H1 (cell line): ENCODE measurements around the gene GSTT4. TPM values are rescaled to one million over a fixed set of nuclear protein-coding genes. Genes with fewer than 3 reads are reported as not detected.

Experiments
- CTCF ChIA-PET: fragments of 300-600 bp; sonication (Branson Sonifier 250); formaldehyde crosslinking; loops from one replicate; lab custom pipeline; 2021; ENCODE audit not compliant: partially characterized antibody; lab: Charles Lee
- POLR2A ChIA-PET: fragments of 300-600 bp; sonication (Branson Sonifier 250); formaldehyde crosslinking; loops from one replicate; lab custom pipeline; 2021; ENCODE audit warnings: inconsistent platforms; ENCODE audit not compliant: partially characterized antibody; lab: Charles Lee
- DNase-seq, 2 experiments: peaks; one replicate each; pipeline versions ENCODE4 v3.0.0 to v3.0.0-alpha.2; 2010 to 2022; ENCODE audit warnings: low spot score in 2 of 2, low read depth in 1 of 2, mixed read lengths in 1 of 2
- FAIRE-seq: peaks from 2 replicates; lab custom pipeline; 2011; peaks lifted over from hg19 to GRCh38; lab: Jason Lieb, UNC
- H2AFZ ChIP-seq: 2 replicates; pipeline ENCODE4 v1.8.1; 2012; ENCODE audit warnings: low read length, inconsistent platforms
- H2AK5ac ChIP-seq: 2 replicates; pipeline ENCODE4 v1.6.1; 2013; ENCODE audit warnings: low read depth, low read length
- H2BK120ac ChIP-seq: replicated peaks from 2 replicates; pipeline ENCODE3; 2013; ENCODE audit warnings: low read depth, low read length, inconsistent platforms
- H2BK12ac ChIP-seq: 2 replicates; pipeline ENCODE4 v1.6.1; 2013; ENCODE audit warnings: low read depth, low read length
- H2BK15ac ChIP-seq: 2 replicates; pipeline ENCODE4 v1.6.1; 2013; ENCODE audit warnings: low read length
- H2BK20ac ChIP-seq: 2 replicates; pipeline ENCODE4 v1.6.1; 2013; ENCODE audit warnings: low read length
- H2BK5ac ChIP-seq: 2 replicates; pipeline ENCODE4 v1.6.1; 2013; ENCODE audit warnings: low read depth, low read length
- H3K14ac ChIP-seq: 2 replicates; pipeline ENCODE4 v1.6.1; 2013; ENCODE audit warnings: inconsistent platforms; ENCODE audit not compliant: insufficient read length
- H3K18ac ChIP-seq: 2 replicates; pipeline ENCODE4 v1.6.1; 2013; ENCODE audit warnings: low read length; ENCODE audit errors: extremely low read depth
- H3K23ac ChIP-seq: 2 replicates; pipeline ENCODE4 v1.6.1; 2013; ENCODE audit warnings: inconsistent platforms; ENCODE audit not compliant: insufficient read length
- H3K23me2 ChIP-seq: 2 replicates; pipeline ENCODE4 v1.6.1; 2013; ENCODE audit warnings: low read depth, low read length
- H3K27ac ChIP-seq: 2 replicates; pipeline ENCODE4 v1.6.1; 2011; ENCODE audit warnings: low read depth, low read length, inconsistent platforms
- H3K27me3 ChIP-seq, 4 experiments: replicated peaks in 1 of 4; 1 replicate in 1 of 4; 2 replicates in 3 of 4; pipeline versions ENCODE4 v1.6.1 to v1.8.1; 2011 to 2013; ENCODE audit warnings: low read length in 3 of 4, mild to moderate bottlenecking in 3 of 4, inconsistent platforms in 2 of 4, mixed read lengths in 2 of 4, moderate library complexity in 1 of 4; ENCODE audit not compliant: control insufficient read depth in 3 of 4, insufficient read depth in 3 of 4; ENCODE audit errors: extremely low read depth in 1 of 4
- H3K36me3 ChIP-seq, 4 experiments: 2 replicates each; pipeline versions ENCODE4 v1.6.1 to v1.8.1; 2011 to 2013; ENCODE audit warnings: mild to moderate bottlenecking in 4 of 4, low read length in 3 of 4, moderate library complexity in 2 of 4, control low read depth in 1 of 4, inconsistent platforms in 1 of 4; ENCODE audit not compliant: insufficient read depth in 4 of 4, control insufficient read depth in 2 of 4
- H3K4ac ChIP-seq: replicated peaks from 2 replicates; pipeline ENCODE3; 2013; ENCODE audit warnings: low read length, low read depth, mixed read lengths, inconsistent platforms; ENCODE audit not compliant: insufficient read length
- H3K4me1 ChIP-seq, 4 experiments: replicated peaks in 1 of 4; 1 replicate in 1 of 4; 2 replicates in 3 of 4; pipeline versions ENCODE4 v1.6.1 to v1.8.1; 2011 to 2013; ENCODE audit warnings: low read length in 3 of 4, inconsistent platforms in 2 of 4, mixed read lengths in 1 of 4; ENCODE audit not compliant: insufficient read depth in 4 of 4, control insufficient read depth in 3 of 4
- H3K4me2 ChIP-seq, 2 experiments: 2 replicates each; pipeline versions ENCODE4 v1.6.1 to v1.8.1; 2011 to 2013; ENCODE audit warnings: low read depth in 2 of 2, low read length in 2 of 2, control low read depth in 1 of 2, inconsistent platforms in 1 of 2, mild to moderate bottlenecking in 1 of 2; ENCODE audit not compliant: insufficient read depth in 1 of 2
- H3K4me3 ChIP-seq, 4 experiments: fragments of 200-600, 300-600 bp in 1 of 4; sonication (generic), shearing (Covaris generic), sonication (Bioruptor Twin) in 1 of 4; 2 replicates each; pipeline versions ENCODE4 v1.5.1 to v1.8.1; 2011 to 2016; ENCODE audit warnings: low read length in 4 of 4, low read depth in 3 of 4, control low read depth in 2 of 4, inconsistent platforms in 2 of 4, mild to moderate bottlenecking in 2 of 4, mixed read lengths in 1 of 4, moderate library complexity in 1 of 4; ENCODE audit not compliant: insufficient read depth in 2 of 4; ENCODE audit errors: extremely low read depth in 1 of 4
- H3K56ac ChIP-seq: replicated peaks from 2 replicates; pipeline ENCODE3; 2013; ENCODE audit warnings: low read depth, mild to moderate bottlenecking, mixed read lengths, low read length, inconsistent platforms; ENCODE audit not compliant: insufficient read length
- H3K79me1 ChIP-seq: 2 replicates; pipeline ENCODE4 v1.6.1; 2013; ENCODE audit warnings: low read depth, low read length, control low read depth
- H3K79me2 ChIP-seq, 2 experiments: 2 replicates each; pipeline versions ENCODE4 v1.6.1 to v1.8.1; 2012 to 2013; ENCODE audit warnings: low read length in 2 of 2, mild to moderate bottlenecking in 2 of 2, inconsistent platforms in 1 of 2; ENCODE audit not compliant: insufficient read depth in 2 of 2, control insufficient read depth in 1 of 2
- H3K9ac ChIP-seq, 4 experiments: replicated peaks in 1 of 4; 1 replicate in 1 of 4; 2 replicates in 3 of 4; pipeline versions ENCODE4 v1.6.1 to v1.8.1; 2011 to 2013; ENCODE audit warnings: low read depth in 3 of 4, low read length in 3 of 4, control low read depth in 2 of 4, mild to moderate bottlenecking in 2 of 4, moderate library complexity in 2 of 4, inconsistent platforms in 1 of 4; ENCODE audit errors: extremely low read depth in 1 of 4
- H3K9me3 ChIP-seq, 2 experiments: 2 replicates each; pipeline versions ENCODE4 v1.6.1 to v1.8.1; 2012 to 2013; ENCODE audit warnings: mild to moderate bottlenecking in 2 of 2, moderate library complexity in 2 of 2, control low read depth in 1 of 2, inconsistent platforms in 1 of 2, low read depth in 1 of 2, low read length in 1 of 2, mixed read lengths in 1 of 2; ENCODE audit not compliant: insufficient read depth in 2 of 2
- H4K20me1 ChIP-seq, 2 experiments: replicated peaks in 1 of 2; 2 replicates each; pipeline versions ENCODE3 to v1.8.1; 2011 to 2013; ENCODE audit warnings: inconsistent platforms in 2 of 2, low read length in 2 of 2, mild to moderate bottlenecking in 1 of 2; ENCODE audit not compliant: insufficient read depth in 2 of 2, control insufficient read depth in 1 of 2
- H4K5ac ChIP-seq: 2 replicates; pipeline ENCODE4 v1.6.1; 2013; ENCODE audit warnings: low read length, low read depth, mixed read lengths, inconsistent platforms; ENCODE audit not compliant: insufficient read length
- H4K8ac ChIP-seq: 2 replicates; pipeline ENCODE4 v1.8.0; 2013; ENCODE audit warnings: mild to moderate bottlenecking, moderate library complexity, low read length, inconsistent platforms; ENCODE audit not compliant: insufficient read depth; ENCODE audit errors: extremely low read depth
- H4K91ac ChIP-seq: replicated peaks from 2 replicates; pipeline ENCODE3; 2013; ENCODE audit warnings: low read length, mixed read lengths, inconsistent platforms; ENCODE audit not compliant: insufficient read length
- BRCA1 ChIP-seq: IDR thresholded peaks from 2 replicates; pipeline ENCODE4 v1.6.1; 2012; ENCODE audit warnings: low read depth, low read length, improper control_type of control experiment
- EP300 ChIP-seq, 2 experiments: IDR thresholded peaks; 1 replicate in 1 of 2; 2 replicates in 1 of 2; pipeline ENCODE4 v1.6.1; 2011 to 2012; ENCODE audit warnings: low read depth in 2 of 2, low read length in 2 of 2, mild to moderate bottlenecking in 2 of 2, borderline replicate concordance in 1 of 2, inconsistent platforms in 1 of 2, moderate library complexity in 1 of 2
- JUND ChIP-seq: IDR thresholded peaks from 2 replicates; pipeline ENCODE4 v1.6.1; 2011; ENCODE audit warnings: mild to moderate bottlenecking, improper control_type of control experiment, low read length
- NRF1 ChIP-seq: IDR thresholded peaks from 2 replicates; pipeline ENCODE4 v1.6.1; 2011; ENCODE audit warnings: mild to moderate bottlenecking, low read depth, low read length, improper control_type of control experiment
- POLR2A ChIP-seq, 2 experiments: IDR thresholded peaks; 1 replicate in 1 of 2; 2 replicates in 1 of 2; pipeline ENCODE4 v1.6.1; 2011; ENCODE audit warnings: low read depth in 2 of 2, low read length in 2 of 2, mild to moderate bottlenecking in 2 of 2; ENCODE audit errors: control extremely low read depth in 1 of 2
- RAD21 ChIP-seq, 2 experiments: IDR thresholded peaks in 1 of 2; conservative IDR thresholded peaks in 1 of 2; 2 replicates each; pipeline ENCODE4 v1.6.1; 2011; ENCODE audit warnings: low read depth in 2 of 2, low read length in 2 of 2, improper control_type of control experiment in 1 of 2, inconsistent platforms in 1 of 2, mild to moderate bottlenecking in 1 of 2, moderate library complexity in 1 of 2
- RFX5 ChIP-seq: IDR thresholded peaks from 2 replicates; pipeline ENCODE4 v1.6.1; 2011; ENCODE audit warnings: low read depth, low read length, improper control_type of control experiment, borderline replicate concordance
- SIN3A ChIP-seq, 2 experiments: IDR thresholded peaks in 1 of 2; conservative IDR thresholded peaks in 1 of 2; 2 replicates each; pipeline ENCODE4 v1.6.1; 2011 to 2012; ENCODE audit warnings: low read length in 2 of 2, improper control_type of control experiment in 1 of 2, low read depth in 1 of 2, mild to moderate bottlenecking in 1 of 2
- SIRT6 ChIP-seq: IDR thresholded peaks from one replicate; pipeline ENCODE4 v1.7.1; 2012; ENCODE audit warnings: low read length, inconsistent platforms
- SIX5 ChIP-seq: IDR thresholded peaks from 2 replicates; pipeline ENCODE4 v1.6.1; 2011; ENCODE audit warnings: mild to moderate bottlenecking, low read depth, low read length
- TCF12 ChIP-seq: IDR thresholded peaks from 2 replicates; pipeline ENCODE4 v1.6.1; 2011; ENCODE audit warnings: low read depth, mild to moderate bottlenecking, low read length
- WGBS, 2 experiments: shearing (Covaris generic) in 1 of 2; methylation state at CpG; one replicate each; pipeline versions ENCODE4 v1.1.6 to v1.1.7; 2013 to 2015; ENCODE audit warnings: low lambda C conversion rate in 2 of 2, mixed read lengths in 2 of 2, inconsistent platforms in 1 of 2, low coverage in 1 of 2, missing lambda C conversion rate in 1 of 2; ENCODE audit not compliant: insufficient replicate concordance in 2 of 2, insufficient coverage in 1 of 2, insufficient read length in 1 of 2; ENCODE audit errors: extremely low coverage in 1 of 2, missing lambda C conversion rate in 1 of 2; 5-methylcytosine and 5-hydroxymethylcytosine counted together
- long read RNA-seq, 2 experiments: library from RNA in 1 of 2; library from capped mRNA in 1 of 2; stranded (forward); transcript quantifications; one replicate each; pipeline ENCODE4 v2.0.0, GENCODE V29; 2021; ENCODE audit warnings: inconsistent platforms in 1 of 2
- polyA minus RNA-seq, 3 experiments: library from RNA; depleted of rRNA, polyadenylated mRNA; stranded (reverse); fragments of >200 nt; gene quantifications; 1 replicate in 2 of 3; 2 replicates in 1 of 3; pipeline ENCODE4 v1.2.3, GENCODE V29; 2011
- polyA plus RNA-seq, 7 experiments: library from polyadenylated mRNA; depleted of rRNA in 3 of 7; stranded (reverse) in 5 of 7; unstranded in 2 of 7; fragments of >200 nt in 5 of 7; fragments of 200-250 nt in 2 of 7; gene quantifications; 1 replicate in 5 of 7; 2 replicates in 1 of 7; 4 replicates in 1 of 7; pipeline versions ENCODE4 v1.2.1 to v1.2.3, GENCODE V29; 2011 to 2013; ENCODE audit warnings: missing spikeins in 2 of 7, mixed read lengths in 2 of 7
- total RNA-seq: library from RNA; stranded (reverse); fragmentation: NEBNext Ultra II Directional; extraction: Animal tissue kit (Norgen Biotek cat#: 25700); gene quantifications from 2 replicates; pipeline ENCODE4 v1.2.1, GENCODE V29; 2021

GSTT4 gene
- total RNA-seq: not detected in 2 replicates
- polyA plus RNA-seq (2011; rRNA removed): 0.08 and 0.14 TPM in 2 replicates
- not detected for polyA plus RNA-seq (2011; cell fraction: cytosol; rRNA removed)
- not detected for polyA plus RNA-seq (2011; cell fraction: nucleus; rRNA removed)
- polyA plus RNA-seq (2012, experiment 1 of 2): not detected in 4 replicates
- not detected for polyA plus RNA-seq (2012, experiment 2 of 2)
- not detected for polyA plus RNA-seq (2013, experiment 1 of 2)
- 0.09 TPM for polyA plus RNA-seq (2013, experiment 2 of 2)
- not detected in 2 replicates for polyA minus RNA-seq (2011; rRNA and poly(A)+ RNA removed)
- not detected for polyA minus RNA-seq (2011; cell fraction: cytosol; rRNA and poly(A)+ RNA removed)
- not detected for polyA minus RNA-seq (2011; cell fraction: nucleus; rRNA and poly(A)+ RNA removed)
- long read RNA-seq, experiment 1, partial matches to known transcripts: 0 of 1 reads
- long read RNA-seq, experiment 1, other reads (novel, unspliced or antisense): 1 of 1 reads
- long read RNA-seq, experiment 2: 0 reads

- no peak within 1 kb of the TSS for H3K23ac ChIP-seq
- no peaks in the 10 kb centered on the region for H3K36me3 ChIP-seq
- ChIA-PET CTCF (no interaction called here), POLR2A (no interaction called here)
- H3K4me3 ChIP-seq: no peak within 1 kb of the TSS
- peak within 1 kb of the TSS; percentile 91; the same call in 1 of the 2 replicates for H2BK20ac ChIP-seq
- no peak within 1 kb of the TSS for H3K56ac ChIP-seq
- H4K5ac ChIP-seq: no peak within 1 kb of the TSS
- H2BK15ac ChIP-seq: peak within 1 kb of the TSS; percentile 73; the same call in 1 of the 2 replicates
- peak within 1 kb of the TSS; percentile 5 for H4K91ac ChIP-seq
- H3K23me2 ChIP-seq: no peaks in the 10 kb centered on the region
- H3K4ac ChIP-seq: peak within 1 kb of the TSS; percentile 19
- no peak within 1 kb of the TSS for H3K27ac ChIP-seq
- no peak within 1 kb of the TSS for H3K18ac ChIP-seq
- H3K4me1 ChIP-seq: peaks cover 0 to 3% (median 0%) of the 10 kb centered on the region in 4 experiments; a peak in 3 of 7 replicates
- H3K79me2 ChIP-seq: no peaks in the 10 kb centered on the region
- no peak within 1 kb of the TSS for H3K14ac ChIP-seq
- H3K79me1 ChIP-seq: no peaks in the 10 kb centered on the region
- H4K8ac ChIP-seq: peak within 1 kb of the TSS; percentile 74; the same call in 1 of the 2 replicates
- H2AFZ ChIP-seq: no peak within 1 kb of the TSS
- no peak for FAIRE-seq
- DNase-seq: no peak
- H3K4me2 ChIP-seq: no peak within 1 kb of the TSS
- H2BK5ac ChIP-seq: no peak within 1 kb of the TSS
- H2BK120ac ChIP-seq: no peak within 1 kb of the TSS
- no peaks in the 10 kb centered on the region for H3K9me3 ChIP-seq
- H4K20me1 ChIP-seq: no peaks in the 10 kb centered on the region
- H3K27me3 ChIP-seq: peaks cover 0 to 3% (median 0%) of the 10 kb centered on the region in 4 experiments; a peak in 3 of 7 replicates
- peak within 1 kb of the TSS; percentile 77; the same call in 1 of the 2 replicates for H2AK5ac ChIP-seq
- H2BK12ac ChIP-seq: 0 out of 2 replicates have a peak within 1 kb of the TSS, but pooled peaks have one; percentile 50
- no peak within 1 kb of the TSS for H3K9ac ChIP-seq
- 87% methylated on average over 6 of the region's 6 CpGs; no CpG with 5 or more reads in 1 of the 2 experiments for WGBS, 2 experiments
- TF ChIP-seq NRF1 (no peak), POLR2A (IDR thresholded peaks at IDR 0.05; ENCODE audit: control extremely low read depth in 1 of 2, low read depth in 2 of 2, low read length in 2 of 2) (no peak), BRCA1 (no peak), RAD21 (IDR thresholded peaks at IDR 0.05 in 1 of 2, conservative IDR thresholded peaks at IDR 0.05 in 1 of 2; ENCODE audit: low read depth in 2 of 2, low read length in 2 of 2) (no peak), JUND (no peak), SIN3A (conservative IDR thresholded peaks at IDR 0.05 in 1 of 2, IDR thresholded peaks at IDR 0.05 in 1 of 2; ENCODE audit: low read depth in 1 of 2, low read length in 2 of 2) (no peak), RFX5 (no peak), SIX5 (no peak), SIRT6 (no peak), EP300 (IDR thresholded peaks at IDR 0.05; ENCODE audit: borderline replicate concordance in 1 of 2, low read depth in 2 of 2, low read length in 2 of 2) (no peak), TCF12 (no peak)
These were observed at the start of gene GSTT4 for GRCh38 chr22:24005201-24005600. Gene GSTT4, minus strand, starts transcription at chr22:24005453. Its CDS starts 97 bp downstream, at chr22:24005356.
